ENCODE measurements around the gene HYOU1.

DNA sequence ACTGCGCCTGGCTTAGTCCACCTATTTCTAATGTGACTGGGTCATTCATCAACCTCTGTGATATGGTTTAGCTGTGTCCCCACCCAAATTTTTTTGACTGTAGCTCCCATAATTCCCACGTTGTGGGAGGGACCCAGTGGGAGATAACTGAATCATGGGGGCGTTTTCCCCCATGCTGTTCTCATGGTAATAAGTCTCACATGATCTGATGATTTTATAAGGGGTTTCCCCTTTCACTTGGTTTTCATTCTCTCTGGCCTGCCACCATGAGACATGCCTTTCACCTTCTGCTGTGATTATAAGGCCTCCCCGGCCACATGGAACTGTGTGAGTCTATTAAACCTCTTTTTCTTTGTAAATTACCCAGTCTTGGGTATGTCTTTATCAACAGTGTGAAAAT, 50.3 kb downstream of the HYOU1 start:
- TF ChIP-seq, protein P1, sequence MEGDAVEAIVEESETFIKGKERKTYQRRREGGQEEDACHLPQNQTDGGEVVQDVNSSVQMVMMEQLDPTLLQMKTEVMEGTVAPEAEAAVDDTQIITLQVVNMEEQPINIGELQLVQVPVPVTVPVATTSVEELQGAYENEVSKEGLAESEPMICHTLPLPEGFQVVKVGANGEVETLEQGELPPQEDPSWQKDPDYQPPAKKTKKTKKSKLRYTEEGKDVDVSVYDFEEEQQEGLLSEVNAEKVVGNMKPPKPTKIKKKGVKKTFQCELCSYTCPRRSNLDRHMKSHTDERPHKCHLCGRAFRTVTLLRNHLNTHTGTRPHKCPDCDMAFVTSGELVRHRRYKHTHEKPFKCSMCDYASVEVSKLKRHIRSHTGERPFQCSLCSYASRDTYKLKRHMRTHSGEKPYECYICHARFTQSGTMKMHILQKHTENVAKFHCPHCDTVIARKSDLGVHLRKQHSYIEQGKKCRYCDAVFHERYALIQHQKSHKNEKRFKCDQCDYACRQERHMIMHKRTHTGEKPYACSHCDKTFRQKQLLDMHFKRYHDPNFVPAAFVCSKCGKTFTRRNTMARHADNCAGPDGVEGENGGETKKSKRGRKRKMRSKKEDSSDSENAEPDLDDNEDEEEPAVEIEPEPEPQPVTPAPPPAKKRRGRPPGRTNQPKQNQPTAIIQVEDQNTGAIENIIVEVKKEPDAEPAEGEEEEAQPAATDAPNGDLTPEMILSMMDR (IDR thresholded peaks at IDR 0.05) = no peak
- no peak for TF ChIP-seq POLR2A (IDR thresholded peaks at IDR 0.05)
